SIG-M5 treated with dmso at 0.1 percent for 504 hours (cell line): Measurements from ENCODE around the gene MCCD1.
A peak's percentile ranks its signal among the peaks of the same experiment; 100 is the strongest.
"Not testable (repeated sequence)": the region's sequence is repeated elsewhere in the genome, so short reads cannot be mapped to it uniquely, and the experiment has no call there.

Experiments used
- DNase-seq: peaks from one replicate; lab custom pipeline; 2025; ENCODE audit not compliant: unreplicated experiment; lab: John Stamatoyannopoulos, UW

MCCD1 gene

GRCh38 chr6:31528821-31529328, at the start of gene MCCD1:
Gene MCCD1 (plus strand): TSS chr6:31528962. CDS start chr6:31529015, 53 bp downstream.
- no peak for DNase-seq

GRCh38 chr6:31479151-31479932, 49.4 kb upstream of the MCCD1 start:
- DNase-seq: no peak

GRCh38 chr6:31479933-31480535, 48.7 kb upstream of the MCCD1 start:
- no peak for DNase-seq

GRCh38 chr6:31480574-31480973, 48.2 kb upstream of the MCCD1 start:
- DNase-seq: no peak

- DNase-seq: no peak
These were observed 45.4 kb upstream of the MCCD1 start for GRCh38 chr6:31483392-31483791.

- no peak for DNase-seq
These were observed 43.7 kb upstream of the MCCD1 start for GRCh38 chr6:31485055-31485454.

- not testable (repeated sequence) for DNase-seq
These were observed 42.5 kb upstream of the MCCD1 start for GRCh38 chr6:31486065-31486837.

GRCh38 chr6:31487674-31488073, 41.1 kb upstream of the MCCD1 start:
- DNase-seq: not testable (repeated sequence)

GRCh38 chr6:31489086-31489485, 39.7 kb upstream of the MCCD1 start:
- no peak for DNase-seq

- DNase-seq: no peak
These were observed 38.5 kb upstream of the MCCD1 start for GRCh38 chr6:31490115-31490873.

- DNase-seq: not testable (repeated sequence)
These were observed 35.2 kb upstream of the MCCD1 start for GRCh38 chr6:31493550-31493874.

- DNase-seq: peak; percentile 75
These were observed 34.7 kb upstream of the MCCD1 start for GRCh38 chr6:31493875-31494694.

GRCh38 chr6:31495580-31495979, 33.2 kb upstream of the MCCD1 start:
- DNase-seq: no peak

GRCh38 chr6:31496826-31497225, 31.9 kb upstream of the MCCD1 start:
- not testable (repeated sequence) for DNase-seq

- DNase-seq: peak; percentile 85
These were observed 31.0 kb upstream of the MCCD1 start, which contains the start of gene MICB for GRCh38 chr6:31497531-31498476. Gene MICB (plus strand): TSS chr6:31498145. CDS start chr6:31498194, 49 bp downstream.

- DNase-seq: no peak
These were observed 30.0 kb upstream of the MCCD1 start for GRCh38 chr6:31498748-31499147.

GRCh38 chr6:31499648-31500047, 29.1 kb upstream of the MCCD1 start:
- not testable (repeated sequence) for DNase-seq

- DNase-seq: no peak
These were observed 26.2 kb upstream of the MCCD1 start for GRCh38 chr6:31502586-31502985.

- not testable (repeated sequence) for DNase-seq
These were observed 19.7 kb upstream of the MCCD1 start for GRCh38 chr6:31509036-31509435.
